DMS 273 (cell line): Measurements from ENCODE around the gene NYNRIN.

Source experiments
- DNase-seq: peaks from one replicate; lab custom pipeline; 2025; ENCODE audit not compliant: unreplicated experiment; lab: John Stamatoyannopoulos, UW

NYNRIN gene

DNA sequence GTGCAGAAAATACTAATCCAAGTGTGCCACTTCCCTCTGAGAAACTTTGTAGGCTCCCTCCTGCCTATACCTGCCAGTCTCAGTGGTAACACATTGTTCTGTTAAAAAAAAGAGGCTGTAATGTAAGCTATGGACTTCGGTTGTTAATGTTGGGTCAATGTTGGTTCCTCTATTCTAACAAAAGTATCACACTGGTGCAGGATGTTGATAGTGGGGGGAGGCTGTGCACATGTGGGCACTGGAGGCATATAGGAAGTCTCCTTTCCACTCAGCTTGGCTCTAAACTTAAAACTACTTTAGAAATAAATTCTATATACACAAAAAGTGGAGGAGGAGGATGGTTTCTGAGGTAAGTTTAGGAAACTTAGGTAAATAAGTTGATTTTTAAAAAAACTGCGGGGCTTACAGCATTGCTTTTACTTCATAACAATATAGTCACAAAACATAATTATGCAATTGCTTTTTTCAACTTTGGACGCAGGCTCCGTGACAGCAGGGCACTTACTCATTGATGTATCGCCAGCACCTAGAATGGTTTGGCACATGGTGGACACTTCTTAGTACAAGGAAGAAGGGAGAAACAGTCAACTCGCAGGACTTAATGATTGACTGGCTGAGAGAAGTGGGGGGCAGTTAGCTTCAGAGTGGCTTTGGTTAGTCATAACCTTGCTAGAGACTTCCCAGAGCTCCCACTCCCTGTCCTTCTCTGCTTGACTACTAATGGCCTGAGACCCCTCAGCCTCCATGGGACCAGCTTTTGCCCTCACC is 7.9 kb upstream of the NYNRIN start:
- DNase-seq: no peak

DNA sequence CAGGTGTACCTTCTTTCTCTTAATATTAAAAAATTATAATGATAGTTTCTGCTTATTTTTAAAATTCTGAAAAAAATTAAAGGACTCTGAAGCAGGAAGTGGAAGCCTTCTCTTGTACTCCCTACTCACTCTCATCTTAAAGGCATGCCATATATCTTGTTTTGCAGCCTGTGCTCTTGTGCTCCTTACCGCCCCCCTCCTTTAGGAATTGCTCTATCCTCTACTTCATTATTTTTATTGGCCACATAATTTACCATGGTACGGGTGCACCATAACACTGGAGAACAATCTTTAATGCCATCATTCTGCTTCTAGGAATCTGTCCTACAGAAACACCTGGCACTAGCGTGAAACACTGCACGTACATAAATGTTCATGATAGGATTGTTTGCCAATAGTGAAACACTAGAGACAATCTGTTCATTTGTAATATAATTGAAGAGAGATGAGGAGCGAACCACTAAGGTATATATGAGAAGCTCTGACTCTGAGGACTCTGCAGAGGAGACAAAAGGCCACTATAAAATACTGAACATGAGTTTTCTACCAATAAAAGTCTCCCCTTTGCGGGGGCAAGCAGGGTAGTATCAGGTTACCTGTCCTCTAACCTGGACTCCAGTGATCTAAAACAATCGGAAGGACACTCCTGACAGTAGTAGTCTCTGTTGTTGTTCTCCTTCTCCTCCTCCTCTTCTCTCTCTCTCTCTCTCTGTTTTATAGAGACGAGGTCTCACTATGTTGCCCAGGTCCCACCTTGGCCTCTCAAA is 6.3 kb upstream of the NYNRIN start:
- peak; percentile 30 for DNase-seq

GRCh38 chr14:24394275-24394674 is 4.5 kb upstream of the NYNRIN start:
- DNase-seq: peak; percentile 51

GRCh38 chr14:24395609-24396582 is 2.9 kb upstream of the NYNRIN start:
- no peak for DNase-seq

GRCh38 chr14:24397639-24398292 is 1.0 kb upstream of the NYNRIN start:
- DNase-seq: no peak

DNA sequence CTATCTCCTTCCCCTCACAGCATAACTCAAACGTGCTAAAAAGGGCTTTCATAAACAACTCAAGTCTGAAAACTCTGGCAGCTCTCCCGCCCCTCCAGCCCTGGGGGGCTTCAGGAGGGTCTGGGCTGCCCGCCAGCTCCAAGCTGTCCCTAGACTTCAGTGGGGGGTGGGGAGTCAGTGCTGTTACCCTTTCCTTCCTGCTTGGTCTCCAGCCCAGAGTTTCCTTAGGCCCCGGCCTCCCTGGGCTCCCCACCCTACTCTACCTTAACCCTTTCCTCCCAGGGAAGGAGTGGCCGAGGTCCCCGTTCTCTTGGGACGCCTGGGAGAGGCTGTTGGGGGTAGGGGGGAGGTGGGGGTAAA is 530 bp upstream of the NYNRIN start:
- peak; percentile 36 for DNase-seq

DNA sequence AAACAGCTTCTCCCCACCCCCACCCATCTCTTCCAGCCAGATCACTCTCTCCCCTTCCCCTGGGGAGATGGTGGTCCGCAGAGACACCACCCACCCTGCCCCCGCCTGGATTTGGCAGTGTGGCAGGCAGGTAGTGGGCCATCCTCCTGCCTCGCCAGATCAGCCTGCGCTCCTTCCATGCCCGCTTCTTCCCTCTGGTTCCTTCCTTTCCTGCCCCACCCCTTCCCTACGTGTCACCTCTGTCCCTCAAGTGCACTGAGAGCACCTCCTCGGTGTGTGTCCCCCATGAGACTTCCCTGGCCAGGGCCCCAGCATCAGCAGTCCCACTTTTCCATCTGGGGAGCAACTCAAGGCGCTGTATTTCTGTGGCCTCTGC is 632 bp downstream of the NYNRIN start:
- DNase-seq: no peak

DNA sequence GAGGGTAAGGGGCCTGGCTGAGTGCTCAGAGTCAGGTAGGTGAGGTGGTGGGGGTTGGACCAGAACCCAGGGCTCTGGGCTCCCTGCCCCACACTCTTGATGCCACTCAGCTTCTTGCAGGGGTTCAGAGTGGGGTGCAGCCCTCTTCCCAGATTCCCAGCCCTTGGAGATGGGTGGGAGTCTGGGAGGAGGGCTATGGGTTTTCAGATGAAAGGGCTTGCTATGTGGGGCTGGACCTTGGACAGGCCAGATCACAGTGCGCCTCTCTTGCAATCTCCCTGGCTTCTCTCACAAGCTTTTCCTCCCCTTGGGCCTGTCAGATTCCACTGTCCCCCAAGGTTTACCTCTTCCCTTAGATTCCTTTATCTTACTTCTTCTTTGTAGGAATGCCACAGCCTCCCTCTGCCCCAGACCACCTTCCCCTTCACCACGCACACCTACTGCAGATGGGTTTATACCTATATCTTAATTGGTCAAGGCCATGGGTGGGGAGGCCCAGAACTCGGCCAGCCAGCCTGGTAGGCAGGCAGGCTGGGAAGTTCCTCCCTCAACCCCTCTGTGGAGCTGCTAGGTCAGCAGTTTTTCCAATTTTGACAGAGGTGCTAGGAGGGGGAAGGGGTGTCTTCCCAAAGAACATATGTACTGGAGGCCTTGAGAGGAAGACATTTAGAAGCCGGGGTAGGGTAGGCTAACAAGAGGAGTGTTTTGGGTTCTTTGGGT is 1.4 kb downstream of the NYNRIN start:
- DNase-seq: no peak

GRCh38 chr14:24401810-24402702 is 3.3 kb downstream of the NYNRIN start:
- DNase-seq: no peak

- no peak for DNase-seq
These were observed 4.6 kb downstream of the NYNRIN start for GRCh38 chr14:24403294-24403998.

DNA sequence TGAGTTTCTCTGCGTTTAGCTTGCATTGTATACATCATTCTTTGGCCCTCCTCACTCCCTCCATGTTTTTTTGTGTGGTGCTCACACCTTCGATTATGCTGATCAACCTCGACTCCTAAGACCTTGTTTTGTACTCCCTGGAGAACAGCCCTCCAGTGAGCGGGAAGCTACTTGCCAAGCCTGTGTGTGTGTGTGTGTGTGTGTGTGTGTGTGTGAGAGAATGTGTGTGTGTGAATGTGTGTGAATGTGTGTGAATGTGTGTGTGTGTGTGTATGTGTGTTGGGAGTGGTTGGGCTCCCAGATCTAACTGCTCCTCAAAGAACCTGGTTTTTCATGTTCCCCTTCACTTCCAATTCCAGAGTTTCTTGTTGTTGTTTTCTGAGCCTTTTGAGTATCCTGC is 6.0 kb downstream of the NYNRIN start:
- no peak for DNase-seq

DNA sequence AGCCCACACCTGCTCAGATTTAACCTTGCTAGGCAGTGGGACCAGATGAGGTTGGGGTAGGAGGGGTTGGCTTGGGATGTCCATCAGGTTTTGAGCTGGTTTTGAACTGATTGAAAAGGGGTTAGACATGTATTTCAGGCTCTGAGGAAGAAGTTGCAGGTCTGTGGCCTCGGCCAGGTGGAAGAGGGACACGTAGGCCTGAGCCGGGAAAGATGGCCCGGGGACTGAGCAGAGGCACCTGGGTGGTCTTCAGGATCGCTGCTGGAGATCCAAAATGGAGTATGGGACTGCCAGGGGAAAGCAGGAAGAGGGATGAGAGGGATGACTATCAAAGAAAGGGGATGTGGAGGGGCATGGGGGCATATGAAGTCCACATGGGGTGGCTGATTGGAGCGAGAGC is 7.6 kb downstream of the NYNRIN start:
- no peak for DNase-seq

DNA sequence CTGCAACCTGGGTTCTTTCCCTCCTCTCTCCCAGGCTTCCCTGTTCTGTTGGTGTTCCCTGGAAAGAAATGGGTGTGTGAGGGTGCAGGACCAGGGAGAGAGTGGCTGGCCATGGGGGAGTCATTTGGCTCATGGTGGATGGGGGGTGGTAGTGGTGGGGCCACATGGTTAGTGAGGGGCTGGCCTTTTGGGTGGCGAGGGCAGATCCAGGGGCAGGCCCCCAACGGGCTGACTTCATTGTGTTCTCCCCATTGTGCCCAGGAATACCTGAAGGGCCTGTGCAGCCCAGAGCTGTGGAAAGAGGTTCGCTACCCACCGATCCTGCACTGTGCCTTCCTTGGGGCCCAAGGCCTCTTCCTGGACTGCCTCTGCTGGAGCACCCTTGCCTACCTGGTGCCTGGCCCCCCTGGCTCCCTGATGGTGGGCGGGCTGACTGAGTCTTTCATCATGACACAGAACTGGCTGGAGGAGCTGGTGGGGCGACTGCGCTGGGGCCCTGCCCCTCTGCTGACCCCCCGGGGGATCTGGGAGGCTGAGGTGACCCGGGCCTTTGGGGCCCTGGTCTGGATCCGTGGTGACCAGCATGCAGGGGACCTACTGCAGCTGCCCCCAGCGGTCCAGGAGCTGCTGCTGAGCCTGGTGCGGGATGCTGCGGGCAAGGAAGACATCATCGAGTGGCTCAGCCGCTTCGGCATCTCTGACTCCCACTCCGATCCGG is 9.0 kb downstream of the NYNRIN start:
- no peak for DNase-seq

- peak; percentile 97 for DNase-seq
These were observed 10.0 kb downstream of the NYNRIN start for GRCh38 chr14:24408764-24409163.

- DNase-seq: peak; percentile 74
These were observed 10.4 kb downstream of the NYNRIN start for GRCh38 chr14:24409192-24409591.

- no peak for DNase-seq
These were observed 11.2 kb downstream of the NYNRIN start for GRCh38 chr14:24409956-24410355.

DNA sequence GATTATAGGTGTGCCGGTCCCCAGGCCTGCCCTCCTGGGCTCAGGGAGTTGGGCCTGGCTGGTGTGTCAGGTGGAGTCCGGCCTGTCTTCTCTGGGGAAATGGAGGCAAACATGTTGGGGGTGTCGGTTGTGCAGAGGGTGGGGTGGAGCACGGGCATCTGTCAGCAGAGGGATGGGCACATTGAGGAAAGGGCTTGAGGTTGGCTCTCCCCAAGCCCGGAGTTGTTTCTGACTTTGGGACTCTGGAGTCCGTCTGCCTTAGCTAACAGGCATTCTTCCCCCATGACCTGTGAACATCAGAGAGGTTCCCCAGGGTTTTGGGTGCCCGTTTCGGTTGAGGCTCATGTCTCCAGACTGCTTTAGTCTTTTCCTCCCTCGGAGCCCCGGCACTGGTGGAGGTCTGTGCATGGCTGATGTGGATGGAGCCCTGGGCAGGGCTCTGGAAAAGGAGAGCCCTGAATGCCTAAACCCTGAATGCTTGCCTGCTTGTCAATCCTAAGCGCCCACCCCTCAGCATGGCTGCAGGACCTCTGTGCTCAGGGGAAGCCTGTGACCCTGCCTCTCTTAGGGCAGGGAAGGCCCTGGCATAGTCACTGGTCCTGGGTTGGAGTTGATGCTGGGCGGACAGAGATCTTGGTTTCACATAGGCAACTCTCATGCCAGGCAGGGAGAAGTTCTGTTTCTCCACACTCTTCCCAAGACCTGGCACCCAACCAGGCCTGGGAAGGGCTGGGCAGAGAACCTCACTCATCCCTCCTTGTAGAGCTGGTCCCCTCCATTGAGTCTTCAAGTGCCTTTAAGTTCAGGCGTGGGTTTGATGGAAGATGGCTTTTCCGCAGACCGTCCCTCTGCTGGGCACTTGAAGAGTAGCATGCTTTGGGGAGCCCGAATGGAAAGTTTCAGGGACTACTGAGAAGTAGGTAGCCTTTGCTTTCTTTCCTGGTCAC is 12.9 kb downstream of the NYNRIN start:
- peak; percentile 73 for DNase-seq
